SU-DHL-6 (cell line): Measurements from ENCODE around the gene ZFHX3.

Experiments
- EZH2phosphoT487 ChIP-seq: fragments of 200-600 bp; sonication (generic), shearing (Covaris generic); conservative IDR thresholded peaks from 2 replicates; pipeline ENCODE4 v1.6.1; 2018; ENCODE audit warnings: mild to moderate bottlenecking, antibody characterized with exemption, low read length, moderate library complexity, mixed read lengths
- TF ChIP-seq, protein P1 (sequence below): fragments of 200-600 bp; sonication (generic); IDR thresholded peaks from one replicate; pipeline ENCODE4 v1.5.1; 2017; ENCODE audit warnings: antibody characterized with exemption, mild to moderate bottlenecking, low read length, moderate library complexity; ENCODE audit not compliant: insufficient read depth, poor library complexity, severe bottlenecking

DNA sequence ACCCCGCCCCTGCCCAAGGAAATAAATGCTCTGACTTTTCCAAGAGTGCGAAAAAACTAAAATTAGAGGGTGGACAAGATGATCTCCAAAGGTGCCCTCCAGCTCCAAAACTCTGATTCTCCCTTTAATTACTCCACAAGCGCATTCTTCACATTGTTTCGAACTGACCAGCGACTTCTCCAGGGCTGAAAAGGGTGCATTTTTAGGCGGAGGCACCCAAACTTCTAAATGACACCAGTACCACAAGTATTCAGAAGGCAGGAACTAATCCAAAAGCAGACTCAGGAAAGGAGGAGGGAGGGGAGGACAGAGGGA lies 750 bp downstream of the ZFHX3 start:
- TF ChIP-seq EZH2phosphoT487: no peak
- TF ChIP-seq, protein P1, sequence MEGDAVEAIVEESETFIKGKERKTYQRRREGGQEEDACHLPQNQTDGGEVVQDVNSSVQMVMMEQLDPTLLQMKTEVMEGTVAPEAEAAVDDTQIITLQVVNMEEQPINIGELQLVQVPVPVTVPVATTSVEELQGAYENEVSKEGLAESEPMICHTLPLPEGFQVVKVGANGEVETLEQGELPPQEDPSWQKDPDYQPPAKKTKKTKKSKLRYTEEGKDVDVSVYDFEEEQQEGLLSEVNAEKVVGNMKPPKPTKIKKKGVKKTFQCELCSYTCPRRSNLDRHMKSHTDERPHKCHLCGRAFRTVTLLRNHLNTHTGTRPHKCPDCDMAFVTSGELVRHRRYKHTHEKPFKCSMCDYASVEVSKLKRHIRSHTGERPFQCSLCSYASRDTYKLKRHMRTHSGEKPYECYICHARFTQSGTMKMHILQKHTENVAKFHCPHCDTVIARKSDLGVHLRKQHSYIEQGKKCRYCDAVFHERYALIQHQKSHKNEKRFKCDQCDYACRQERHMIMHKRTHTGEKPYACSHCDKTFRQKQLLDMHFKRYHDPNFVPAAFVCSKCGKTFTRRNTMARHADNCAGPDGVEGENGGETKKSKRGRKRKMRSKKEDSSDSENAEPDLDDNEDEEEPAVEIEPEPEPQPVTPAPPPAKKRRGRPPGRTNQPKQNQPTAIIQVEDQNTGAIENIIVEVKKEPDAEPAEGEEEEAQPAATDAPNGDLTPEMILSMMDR: no peak
